ENCODE results near the gene ITGA7.

- no peak for TF ChIP-seq CTCF (IDR thresholded peaks at IDR 0.05)
- no peak for TF ChIP-seq EP300 (IDR thresholded peaks at IDR 0.05)
- no peak for TF ChIP-seq POLR2A (IDR thresholded peaks at IDR 0.05)
Measured at GRCh38 chr12:55734595-55734994, 26.9 kb upstream of the ITGA7 start.

Data from tibial nerve (tissue), 4 donors.